GM21723 (cell line): Measurements from ENCODE around the gene SCFD2.
"Not testable (repeated sequence)": the region's sequence is repeated elsewhere in the genome, so short reads cannot be mapped to it uniquely, and the experiment has no call there.

Source experiments
- ATAC-seq: cut with Tn5 transposase; IDR thresholded peaks from one replicate; pipeline ENCODE4 v1.9.1; 2021; ENCODE audit warnings: mild to moderate bottlenecking, moderate library complexity; ENCODE audit not compliant: unreplicated experiment

SCFD2 gene

GRCh38 chr4:52995360-52996030, 370.4 kb downstream of the SCFD2 start:
- no peak for ATAC-seq

- no peak for ATAC-seq
These were observed 371.3 kb downstream of the SCFD2 start for GRCh38 chr4:52994567-52994966.

GRCh38 chr4:52993771-52994170, 372.1 kb downstream of the SCFD2 start:
- ATAC-seq: no peak

GRCh38 chr4:52992551-52992950, 373.3 kb downstream of the SCFD2 start:
- ATAC-seq: not testable (repeated sequence)

- no peak for ATAC-seq
These were observed 374.4 kb downstream of the SCFD2 start for GRCh38 chr4:52991472-52991871.

- ATAC-seq: no peak
These were observed 375.2 kb downstream of the SCFD2 start for GRCh38 chr4:52990706-52991105.

GRCh38 chr4:52989865-52990264, 376.0 kb downstream of the SCFD2 start:
- no peak for ATAC-seq

- no peak for ATAC-seq
These were observed 378.3 kb downstream of the SCFD2 start for GRCh38 chr4:52987392-52988056.

- ATAC-seq: no peak
These were observed 381.4 kb downstream of the SCFD2 start for GRCh38 chr4:52984462-52984881.

- peak; percentile 69 for ATAC-seq
These were observed 382.1 kb downstream of the SCFD2 start for GRCh38 chr4:52983563-52984303.

- ATAC-seq: no peak
These were observed 382.9 kb downstream of the SCFD2 start for GRCh38 chr4:52982946-52983340.

- ATAC-seq: no peak
These were observed 383.5 kb downstream of the SCFD2 start for GRCh38 chr4:52982255-52982945.

GRCh38 chr4:52979821-52980590, 385.9 kb downstream of the SCFD2 start:
- no peak for ATAC-seq

- no peak for ATAC-seq
These were observed 386.8 kb downstream of the SCFD2 start for GRCh38 chr4:52979020-52979419.

- ATAC-seq: no peak
These were observed 388.6 kb downstream of the SCFD2 start for GRCh38 chr4:52977252-52977651.

- ATAC-seq: no peak
These were observed 389.2 kb downstream of the SCFD2 start for GRCh38 chr4:52976523-52977230.

- ATAC-seq: no peak
These were observed 397.2 kb downstream of the SCFD2 start for GRCh38 chr4:52968691-52969090.

GRCh38 chr4:52968241-52968640, 397.6 kb downstream of the SCFD2 start:
- no peak for ATAC-seq

- ATAC-seq: no peak
These were observed 399.1 kb downstream of the SCFD2 start for GRCh38 chr4:52966781-52967180.

- ATAC-seq: no peak
These were observed 399.7 kb downstream of the SCFD2 start for GRCh38 chr4:52966172-52966571.
